Ecto neural progenitor cell (in vitro differentiated cells): ENCODE results near the gene ERCC2.
"Not testable (repeated sequence)": the region's sequence is repeated elsewhere in the genome, so short reads cannot be mapped to it uniquely, and the experiment has no call there.

Experiments
- DNase-seq: peaks from one replicate; pipeline ENCODE4 v3.0.0-alpha.2; 2018; ENCODE audit warnings: low spot score

Gene ERCC2

DNA sequence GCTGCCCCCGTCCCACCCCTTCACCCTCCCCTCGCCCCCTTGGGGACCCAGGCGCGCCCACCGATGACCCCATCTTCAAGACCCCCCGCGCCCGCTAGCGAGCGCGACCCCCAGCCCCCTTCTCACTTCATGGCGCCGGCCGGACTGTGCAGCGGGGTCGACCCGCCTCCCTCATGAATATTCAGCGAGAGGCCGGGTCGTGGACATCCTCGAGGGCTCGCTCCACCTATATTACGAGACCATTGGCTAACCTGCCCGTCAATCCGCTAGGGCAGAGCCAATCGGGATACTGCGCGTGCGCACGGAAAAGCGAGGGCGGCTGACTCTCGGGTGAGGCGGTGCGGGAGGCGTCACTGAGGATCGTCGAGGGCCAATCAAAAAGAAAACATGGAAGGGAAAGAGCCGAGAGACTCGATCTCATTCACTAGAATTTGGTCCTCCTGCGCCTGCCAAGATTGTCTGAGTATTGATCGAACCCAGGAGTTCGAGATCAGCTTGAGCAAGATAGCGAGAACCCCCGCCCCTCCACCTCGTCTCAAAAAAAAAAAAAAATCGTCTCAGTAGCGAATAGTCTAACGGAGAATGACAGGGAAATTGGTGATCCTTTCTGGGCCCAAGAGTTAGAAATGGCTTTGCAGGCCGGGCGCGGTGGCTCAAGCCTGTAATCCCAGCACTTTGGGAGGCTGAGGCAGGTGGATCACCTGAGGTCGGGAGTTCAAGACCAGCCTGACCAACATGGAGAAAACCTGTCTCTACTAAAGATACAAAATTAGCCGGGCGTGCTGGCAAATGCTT, at the start of gene ERCC2:
ERCC2 (minus strand) TSS at position 164 of the 795 bp plus-strand sequence; CDS start at position 131, 33 bp downstream.
- peak; percentile 100 for DNase-seq

GRCh38 chr19:45419895-45420294, 49.5 kb upstream of the ERCC2 start:
- DNase-seq, result no peak

DNA sequence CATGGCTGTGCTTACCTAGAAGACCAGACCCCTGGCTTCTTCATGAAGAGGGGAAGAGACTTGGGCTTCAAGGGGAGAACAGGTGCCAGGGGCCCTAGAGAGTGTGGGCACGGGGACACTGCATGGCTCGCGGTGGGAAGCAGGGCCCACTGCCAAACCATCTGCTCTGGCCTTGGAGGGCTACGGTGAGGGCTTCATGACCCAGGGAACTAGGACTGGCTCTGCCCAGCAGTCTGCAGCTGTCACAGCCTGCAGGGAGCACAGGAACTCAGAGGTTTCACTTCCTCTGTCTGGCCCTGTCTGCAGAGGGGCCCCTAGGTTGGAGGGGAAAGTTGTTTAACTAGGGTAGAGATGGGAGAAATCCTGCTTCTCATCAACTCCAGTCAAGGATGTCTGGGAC, 49.0 kb upstream of the ERCC2 start:
- no peak for DNase-seq

- no peak for DNase-seq
Measured at GRCh38 chr19:45418802-45419201, 48.4 kb upstream of the ERCC2 start.

- DNase-seq, result no peak
Measured at GRCh38 chr19:45417151-45417550, 46.8 kb upstream of the ERCC2 start.

- no peak for DNase-seq
Measured at GRCh38 chr19:45414468-45414867, 44.1 kb upstream of the ERCC2 start.

- no peak for DNase-seq
Measured at GRCh38 chr19:45413497-45413896, 43.1 kb upstream of the ERCC2 start.

GRCh38 chr19:45410330-45410729, 40.0 kb upstream of the ERCC2 start:
- not testable (repeated sequence) for DNase-seq

- DNase-seq, result no peak
Measured at GRCh38 chr19:45409557-45409920, 39.2 kb upstream of the ERCC2 start.

- no peak for DNase-seq
Measured at GRCh38 chr19:45408830-45409556, 38.6 kb upstream of the ERCC2 start.

GRCh38 chr19:45408121-45408520, 37.7 kb upstream of the ERCC2 start:
- no peak for DNase-seq

DNA sequence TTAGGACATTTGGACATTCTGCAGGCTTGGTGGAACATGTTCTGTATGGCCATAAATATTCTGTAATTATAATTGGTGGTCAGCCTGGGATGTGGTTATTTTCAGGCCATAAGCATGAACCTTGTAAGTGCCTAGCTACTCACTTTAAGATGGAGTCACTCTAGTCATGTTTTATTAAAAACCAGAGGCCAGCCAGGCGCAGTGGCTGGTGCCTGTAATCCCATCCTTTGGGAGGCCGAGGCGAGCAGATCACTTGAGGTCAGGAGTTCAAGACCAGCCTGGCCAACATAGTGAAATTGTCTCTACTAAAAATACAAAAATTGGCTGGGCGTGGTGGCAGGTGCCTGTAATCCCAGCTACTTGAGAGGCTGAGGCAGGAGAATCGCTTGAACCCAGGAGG, 37.2 kb upstream of the ERCC2 start:
- not testable (repeated sequence) for DNase-seq

DNA sequence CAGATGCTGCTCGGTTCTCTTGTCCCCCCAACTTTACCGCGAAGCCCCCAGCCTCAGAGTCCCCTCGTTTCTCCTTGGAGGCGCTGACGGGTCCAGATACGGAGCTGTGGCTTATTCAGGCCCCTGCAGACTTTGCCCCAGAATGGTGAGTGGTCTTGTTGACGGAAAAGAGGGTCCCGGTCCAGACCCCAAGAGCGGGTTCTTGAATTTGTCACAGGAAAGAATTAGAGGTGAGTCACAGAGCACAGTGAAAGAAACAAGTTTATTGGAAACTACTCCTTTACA, 36.7 kb upstream of the ERCC2 start:
- DNase-seq, result no peak

DNA sequence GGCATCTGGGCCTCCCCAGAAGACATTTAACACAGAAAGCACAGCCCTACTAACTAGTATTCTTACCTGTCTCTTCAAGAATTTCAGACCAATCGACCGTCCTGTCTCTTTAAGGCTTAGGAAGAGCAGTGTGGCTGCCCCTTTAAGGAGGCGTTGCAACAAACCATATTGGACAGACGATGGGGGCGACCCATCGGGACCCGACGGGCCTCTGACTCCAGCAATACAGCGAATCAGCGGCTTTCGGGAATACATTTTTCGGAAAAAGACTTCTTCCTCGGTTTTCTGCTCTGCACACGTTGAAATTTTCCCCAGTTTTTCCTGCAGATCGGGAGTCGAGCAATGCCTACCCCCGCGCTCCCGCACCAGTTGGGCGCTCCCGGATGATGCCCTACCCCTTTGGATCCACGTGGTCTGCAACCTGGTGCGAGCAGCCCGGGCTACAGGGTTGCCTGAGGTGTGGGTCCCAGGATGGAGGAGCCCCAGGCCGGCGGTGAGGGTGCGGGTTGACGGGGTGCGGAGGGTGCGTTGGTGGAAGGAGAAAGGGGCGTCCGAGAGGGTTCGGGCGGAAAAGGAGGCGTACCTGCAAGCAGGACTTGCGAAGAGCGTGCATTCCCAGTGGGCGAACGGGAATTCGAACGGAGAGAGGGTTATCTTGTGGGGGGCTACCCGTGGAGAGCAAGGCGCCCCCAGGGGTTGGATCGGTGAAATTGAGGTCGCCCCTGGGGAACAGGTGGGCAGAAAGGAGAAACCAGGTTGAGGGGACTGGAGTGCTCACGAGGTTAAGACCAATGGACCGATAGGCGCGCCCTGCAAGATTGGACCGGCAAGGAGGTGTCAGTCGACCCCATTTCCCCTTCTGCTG, 36.1 kb upstream of the ERCC2 start, which contains the start of gene POLR1G:
POLR1G (plus strand) TSS at position 419 of the 865 bp plus-strand sequence; CDS start at position 472, 53 bp downstream.
- DNase-seq, result peak; percentile 90

DNA sequence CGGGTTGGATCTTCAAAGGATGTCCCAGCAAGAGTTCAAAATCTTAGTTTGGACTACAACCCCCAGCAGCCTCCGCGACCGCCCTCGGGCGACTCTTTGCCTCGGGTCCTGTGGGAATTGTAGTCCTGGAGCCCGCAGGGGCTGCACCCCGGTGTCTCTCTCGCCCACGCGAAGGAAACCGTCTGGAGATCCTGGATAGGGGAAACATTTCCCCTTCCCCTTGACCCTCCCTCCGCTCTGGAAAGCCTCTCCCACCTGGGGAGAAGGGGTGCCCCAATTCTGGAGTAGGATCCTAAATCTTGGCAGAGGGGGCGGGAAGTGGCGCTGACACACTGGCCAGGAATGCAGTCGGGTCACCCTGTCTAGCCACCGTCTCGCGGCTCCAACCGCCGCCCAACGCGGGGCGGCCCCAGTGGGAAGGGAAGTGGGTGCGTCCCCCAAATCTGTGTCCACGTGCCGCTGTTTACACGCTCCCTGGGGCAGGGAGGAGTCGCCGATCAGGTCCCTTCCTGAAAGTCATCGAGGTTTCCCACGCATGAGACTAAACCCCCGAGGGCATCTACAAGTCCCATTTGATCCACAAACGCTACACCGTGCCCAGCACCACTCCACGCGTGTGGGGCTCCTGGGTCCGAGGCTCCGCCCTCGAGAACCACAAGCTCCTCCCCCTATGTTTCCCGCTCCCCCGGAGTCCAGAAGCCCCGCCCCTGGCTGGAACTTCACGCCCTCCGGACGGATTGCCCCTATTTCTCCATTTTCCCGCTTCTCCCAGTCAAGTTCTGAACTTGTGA, 35.3 kb upstream of the ERCC2 start:
- DNase-seq, result peak; percentile 91

- peak; percentile 82 for DNase-seq
Measured at GRCh38 chr19:45404557-45405434, 34.4 kb upstream of the ERCC2 start, which contains the start of gene PPP1R13L. TSS of gene PPP1R13L (minus strand) at chr19:45405069. CDS start at chr19:45398318, 6,751 bp downstream.

- DNase-seq, result peak; percentile 78
Measured at GRCh38 chr19:45403781-45404556, 33.6 kb upstream of the ERCC2 start.

DNA sequence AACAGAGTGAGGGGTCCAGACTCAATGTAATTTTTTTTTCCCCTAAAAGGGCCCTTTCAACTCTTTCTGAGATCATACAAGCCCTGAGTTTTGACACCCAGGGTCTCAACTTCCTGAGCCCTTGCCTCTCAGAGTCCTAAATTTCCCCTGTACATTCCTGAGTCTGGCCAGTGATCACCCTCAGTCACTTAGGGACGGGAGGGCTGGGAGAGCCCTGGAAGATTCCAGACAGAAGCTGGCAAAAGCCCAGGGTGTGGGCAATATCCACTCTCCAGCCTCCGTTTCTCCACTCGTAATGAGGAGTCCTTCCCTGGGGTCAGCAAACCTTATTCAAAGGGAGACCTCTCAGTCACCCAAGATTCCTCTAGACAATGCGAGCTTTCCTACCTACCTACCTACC, 32.9 kb upstream of the ERCC2 start:
- DNase-seq, result no peak

GRCh38 chr19:45402298-45403061, 32.1 kb upstream of the ERCC2 start:
- DNase-seq, result peak; percentile 83
